CD14-positive monocyte (primary cell): ENCODE data around the gene DPY19L1. TPM values are rescaled to one million over a fixed set of nuclear protein-coding genes. Genes with fewer than 3 reads are reported as not detected.
A peak's percentile ranks its signal among the peaks of the same experiment; 100 is the strongest.
"Not testable (repeated sequence)": the region's sequence is repeated elsewhere in the genome, so short reads cannot be mapped to it uniquely, and the experiment has no call there.

Experiments
- DNase-seq, 3 donors: peaks; one replicate each; pipeline ENCODE4 v3.0.0-alpha.2; 2011 to 2022
- H2AFZ ChIP-seq: 2 replicates; pipeline ENCODE4 v1.6.0; 2012; ENCODE audit warnings: mild to moderate bottlenecking, low read depth, low read length, inconsistent platforms; ENCODE audit not compliant: insufficient read depth, poor library complexity, severe bottlenecking
- H3K27ac ChIP-seq, 2 donors: 1 replicate in 1 of 2; 2 replicates in 1 of 2; pipeline ENCODE4 v1.5.1; 2012 to 2013; ENCODE audit warnings: low read length in 2 of 2, control low read depth in 1 of 2, inconsistent platforms in 1 of 2, low read depth in 1 of 2, mild to moderate bottlenecking in 1 of 2
- H3K27me3 ChIP-seq, 2 donors: one replicate each; pipeline versions ENCODE4 v1.6.0 to v1.6.1; 2011 to 2013; ENCODE audit warnings: low read length in 2 of 2; ENCODE audit not compliant: control insufficient read depth in 2 of 2, insufficient read depth in 2 of 2
- H3K36me3 ChIP-seq, 2 donors: replicated peaks in 1 of 2; 1 replicate in 1 of 2; 2 replicates in 1 of 2; pipeline versions ENCODE4 v1.5.1 to v1.6.1; 2012 to 2013; ENCODE audit warnings: low read length in 2 of 2, control low read depth in 1 of 2, inconsistent platforms in 1 of 2, mild to moderate bottlenecking in 1 of 2; ENCODE audit not compliant: insufficient read depth in 2 of 2, control insufficient read depth in 1 of 2
- H3K4me1 ChIP-seq, 2 donors: 1 replicate in 1 of 2; 2 replicates in 1 of 2; pipeline versions ENCODE4 v1.5.1 to v1.6.1; 2012 to 2013; ENCODE audit warnings: low read length in 2 of 2, control low read depth in 1 of 2, inconsistent platforms in 1 of 2, mild to moderate bottlenecking in 1 of 2, moderate library complexity in 1 of 2; ENCODE audit not compliant: insufficient read depth in 2 of 2, control insufficient read depth in 1 of 2
- H3K4me2 ChIP-seq: replicated peaks from 2 replicates; pipeline ENCODE3; 2012; ENCODE audit warnings: low read length, moderate library complexity, mild to moderate bottlenecking; ENCODE audit not compliant: poor library complexity, severe bottlenecking; ENCODE audit errors: extremely low read depth
- H3K4me3 ChIP-seq, 3 experiments: fragments of 200-600 bp in 1 of 3; sonication (generic) in 1 of 3; replicated peaks in 1 of 3; 1 replicate in 2 of 3; 2 replicates in 1 of 3; pipeline ENCODE4 v1.5.1; 2011 to 2013; ENCODE audit warnings: low read length in 3 of 3, mild to moderate bottlenecking in 3 of 3, control low read depth in 2 of 3, low read depth in 2 of 3, inconsistent platforms in 1 of 3, moderate library complexity in 1 of 3
- H3K79me2 ChIP-seq: 2 replicates; pipeline ENCODE4 v1.6.0; 2012; ENCODE audit warnings: mild to moderate bottlenecking, control low read depth, inconsistent platforms, low read length, moderate library complexity; ENCODE audit not compliant: insufficient read depth
- H3K9ac ChIP-seq: 2 replicates; pipeline ENCODE4 v1.6.0; 2017; ENCODE audit warnings: low read length, mild to moderate bottlenecking; ENCODE audit not compliant: insufficient read depth, poor library complexity, severe bottlenecking
- H3K9me3 ChIP-seq, 2 donors: replicated peaks in 1 of 2; 1 replicate in 1 of 2; 2 replicates in 1 of 2; pipeline versions ENCODE4 v1.5.1 to v1.6.1; 2012 to 2013; ENCODE audit warnings: low read length in 2 of 2, control low read depth in 1 of 2; ENCODE audit not compliant: control insufficient read depth in 1 of 2, insufficient read depth in 1 of 2
- H4K20me1 ChIP-seq: 2 replicates; pipeline ENCODE4 v1.6.0; 2012; ENCODE audit warnings: mild to moderate bottlenecking, low read length, control low read depth, moderate library complexity; ENCODE audit not compliant: insufficient read depth
- H3K27ac Mint-ChIP-seq, 7 donors: one replicate each; pipeline ENCODE4 v1.8.0; 2020; ENCODE audit warnings: mild to moderate bottlenecking in 7 of 7, mixed read lengths in 7 of 7, moderate library complexity in 6 of 7, inconsistent platforms in 2 of 7
- H3K27me3 Mint-ChIP-seq, 3 donors: one replicate each; pipeline ENCODE4 v1.8.0; 2021 to 2022; ENCODE audit warnings: low read depth in 3 of 3, mild to moderate bottlenecking in 3 of 3, mixed read lengths in 3 of 3, moderate library complexity in 3 of 3, inconsistent platforms in 1 of 3
- H3K36me3 Mint-ChIP-seq, 2 donors: one replicate each; pipeline ENCODE4 v1.8.0; 2020; ENCODE audit warnings: mixed read lengths in 2 of 2, inconsistent platforms in 1 of 2, mild to moderate bottlenecking in 1 of 2
- H3K4me1 Mint-ChIP-seq: one replicate; pipeline ENCODE4 v1.8.0; 2020; ENCODE audit warnings: mild to moderate bottlenecking, mixed read lengths
- H3K4me3 Mint-ChIP-seq, 2 donors: one replicate each; pipeline ENCODE4 v1.8.0; 2020; ENCODE audit warnings: mild to moderate bottlenecking in 2 of 2, mixed read lengths in 2 of 2, moderate library complexity in 1 of 2
- H3K9me3 Mint-ChIP-seq, 7 donors: one replicate each; pipeline ENCODE4 v1.8.0; 2020 to 2022; ENCODE audit warnings: mixed read lengths in 7 of 7, mild to moderate bottlenecking in 6 of 7, moderate library complexity in 6 of 7, inconsistent platforms in 2 of 7
- WGBS: methylation state at CpG from one replicate; pipeline ENCODE4 v1.1.5; 2013; ENCODE audit warnings: missing lambda C conversion rate; ENCODE audit not compliant: insufficient coverage; 5-methylcytosine and 5-hydroxymethylcytosine counted together
- intact Hi-C, 2 donors: fragments of 100-400 bp; cut with micrococcal nuclease; formaldehyde crosslinking; loops; one replicate each; pipeline versions ENCODE4 v1.15.0 to v1.15.1; 2023
- polyA plus RNA-seq, 3 donors: library from polyadenylated mRNA; depleted of rRNA in 1 of 3; unstranded in 2 of 3; stranded (reverse) in 1 of 3; fragments of 300-500 nt in 2 of 3; fragments of >200 nt in 1 of 3; fragmentation: Illumina TruSeq in 2 of 3; gene quantifications; 1 replicate in 2 of 3; 2 replicates in 1 of 3; pipeline ENCODE4 v1.2.3, GENCODE V29; 2012 to 2021
- small RNA-seq: library from RNA; depleted of rRNA; stranded (forward); fragments of <200 nt; gene quantifications from one replicate; pipeline ENCODE3, GENCODE V24; 2012; ENCODE audit warnings: low read depth; ENCODE audit not compliant: insufficient read length
- TF ChIP-seq, protein P1 (sequence below): fragments of 200-600 bp; IDR thresholded peaks from one replicate; pipeline ENCODE4 v1.8.0; 2022; ENCODE audit warnings: antibody characterized with exemption, mild to moderate bottlenecking

DPY19L1 gene
- polyA plus RNA-seq, 3 donors = 0.81 to 5.2 (median 3.9) TPM

DNA sequence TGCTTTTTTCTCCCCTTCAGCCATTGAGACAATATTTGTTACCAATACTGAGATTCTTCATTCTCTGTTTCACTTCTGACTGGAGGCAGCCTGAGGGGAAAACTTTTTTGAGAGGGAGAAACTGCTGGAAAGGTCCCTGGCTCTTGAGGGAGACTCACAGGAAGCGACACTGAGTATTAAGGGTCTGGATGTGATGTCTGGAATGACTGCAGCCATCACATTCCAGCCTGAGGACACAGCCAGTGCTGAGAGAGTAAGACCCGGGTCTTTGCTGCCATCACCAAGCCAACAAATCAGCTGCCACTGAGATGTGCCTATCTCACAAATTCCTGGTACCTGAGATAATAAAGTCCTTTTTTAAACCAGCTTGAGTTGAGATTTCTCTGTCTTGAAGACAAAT lies 157.4 kb downstream of the DPY19L1 start:
- no peak overlapping the region for H3K4me3 ChIP-seq
- H3K9me3 Mint-ChIP-seq = peaks cover 6 to 32% (median 25%) of the 10 kb centered on the region in 7 donors
- no peak overlapping the region for H3K4me3 Mint-ChIP-seq
- no peaks in the 10 kb centered on the region for H3K36me3 Mint-ChIP-seq
- TF ChIP-seq, protein P1, sequence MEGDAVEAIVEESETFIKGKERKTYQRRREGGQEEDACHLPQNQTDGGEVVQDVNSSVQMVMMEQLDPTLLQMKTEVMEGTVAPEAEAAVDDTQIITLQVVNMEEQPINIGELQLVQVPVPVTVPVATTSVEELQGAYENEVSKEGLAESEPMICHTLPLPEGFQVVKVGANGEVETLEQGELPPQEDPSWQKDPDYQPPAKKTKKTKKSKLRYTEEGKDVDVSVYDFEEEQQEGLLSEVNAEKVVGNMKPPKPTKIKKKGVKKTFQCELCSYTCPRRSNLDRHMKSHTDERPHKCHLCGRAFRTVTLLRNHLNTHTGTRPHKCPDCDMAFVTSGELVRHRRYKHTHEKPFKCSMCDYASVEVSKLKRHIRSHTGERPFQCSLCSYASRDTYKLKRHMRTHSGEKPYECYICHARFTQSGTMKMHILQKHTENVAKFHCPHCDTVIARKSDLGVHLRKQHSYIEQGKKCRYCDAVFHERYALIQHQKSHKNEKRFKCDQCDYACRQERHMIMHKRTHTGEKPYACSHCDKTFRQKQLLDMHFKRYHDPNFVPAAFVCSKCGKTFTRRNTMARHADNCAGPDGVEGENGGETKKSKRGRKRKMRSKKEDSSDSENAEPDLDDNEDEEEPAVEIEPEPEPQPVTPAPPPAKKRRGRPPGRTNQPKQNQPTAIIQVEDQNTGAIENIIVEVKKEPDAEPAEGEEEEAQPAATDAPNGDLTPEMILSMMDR = no peak
- H3K27me3 Mint-ChIP-seq = peaks cover 0 to 8% (median 0%) of the 10 kb centered on the region in 3 donors
- no peak overlapping the region for H2AFZ ChIP-seq
- H3K36me3 ChIP-seq = no peaks in the 10 kb centered on the region
- no peak overlapping the region for H3K4me2 ChIP-seq
- no peaks in the 10 kb centered on the region for H3K79me2 ChIP-seq
- H3K4me1 Mint-ChIP-seq = no peaks in the 10 kb centered on the region
- WGBS = 92% methylated on average over 2 of the region's 2 CpGs
- H4K20me1 ChIP-seq = no peaks in the 10 kb centered on the region
- H3K27ac Mint-ChIP-seq = no peak overlapping the region
- no peak overlapping the region for H3K27ac ChIP-seq
- intact Hi-C loops = no loop called here
- no peaks in the 10 kb centered on the region for H3K4me1 ChIP-seq
- no peak for DNase-seq
- H3K9me3 ChIP-seq = peaks cover 8 to 21% of the 10 kb centered on the region in 2 donors
- no peak overlapping the region for H3K9ac ChIP-seq
- H3K27me3 ChIP-seq = no peaks in the 10 kb centered on the region

DNA sequence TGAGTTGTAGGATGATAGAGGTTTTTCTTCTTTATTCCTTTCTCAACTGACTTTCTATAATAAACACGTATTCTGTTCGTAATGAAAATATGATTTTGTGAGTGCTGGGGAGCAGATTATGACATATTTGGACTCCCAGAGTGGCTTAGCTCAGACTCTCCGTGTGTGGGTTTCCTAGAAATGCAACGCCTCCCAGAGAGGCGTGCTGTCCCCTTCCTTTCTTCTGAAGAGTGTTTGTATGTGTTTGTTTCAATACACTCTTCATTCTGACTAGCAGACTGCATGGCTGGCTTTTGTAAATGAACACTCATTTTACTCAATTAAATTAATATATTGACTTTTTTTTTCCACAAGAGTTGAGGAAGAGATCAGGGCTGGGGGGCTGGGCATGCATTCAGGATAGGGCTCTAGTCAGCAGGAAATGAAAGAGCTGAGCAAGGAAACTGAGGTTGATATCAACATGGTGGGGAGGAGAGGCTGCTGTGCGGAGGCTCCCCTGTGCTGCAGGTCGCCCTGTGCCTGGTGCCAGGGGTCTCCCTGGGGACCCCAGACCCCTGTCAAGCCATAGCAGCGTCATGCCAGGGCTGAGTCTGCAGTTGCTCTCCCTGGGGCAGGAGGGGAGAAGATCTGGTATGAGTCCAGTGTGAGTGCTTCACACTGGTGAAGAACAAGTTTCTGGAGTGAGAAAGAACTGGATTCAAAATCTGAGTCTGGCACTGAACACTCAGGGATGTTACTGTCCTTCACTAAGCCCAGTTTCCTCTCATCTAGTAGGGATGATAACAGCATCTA lies 158.1 kb downstream of the DPY19L1 start:
- H4K20me1 ChIP-seq, H3K79me2 ChIP-seq, H3K27me3 ChIP-seq, H3K36me3 Mint-ChIP-seq, H3K4me3 Mint-ChIP-seq, H3K4me1 Mint-ChIP-seq, H3K4me1 ChIP-seq, intact Hi-C loops, H3K27me3 Mint-ChIP-seq, H2AFZ ChIP-seq, H3K4me3 ChIP-seq, H3K4me2 ChIP-seq, H3K27ac ChIP-seq, DNase-seq, H3K9ac ChIP-seq, H3K36me3 ChIP-seq: not testable (repeated sequence)
- Mint-ChIP-seq H3K27ac (peak overlapping the region in 1 of 7 donors; percentile 30), H3K9me3 (peaks cover 5 to 31% (median 24%) of the 10 kb centered on the region in 7 donors)
- WGBS = 63% methylated on average over 2 of the region's 8 CpGs
- H3K9me3 ChIP-seq = peaks cover 8 to 21% of the 10 kb centered on the region in 2 donors

Small RNA genes within 50 kb of the gene (small RNA-seq; reads per million reads assigned to genes)
- not detected for gene MIR548N
- not detected for gene RF00322

Other genes starting within 250 kb of the DPY19L1 start
- not detected for gene TBX20, start 216.6 kb upstream of the DPY19L1 start, polyA plus RNA-seq